Measurements from ENCODE around the gene CPVL.
"Not testable (repeated sequence)": the region's sequence is repeated elsewhere in the genome, so short reads cannot be mapped to it uniquely, and the experiment has no call there.

CPVL gene

DNA sequence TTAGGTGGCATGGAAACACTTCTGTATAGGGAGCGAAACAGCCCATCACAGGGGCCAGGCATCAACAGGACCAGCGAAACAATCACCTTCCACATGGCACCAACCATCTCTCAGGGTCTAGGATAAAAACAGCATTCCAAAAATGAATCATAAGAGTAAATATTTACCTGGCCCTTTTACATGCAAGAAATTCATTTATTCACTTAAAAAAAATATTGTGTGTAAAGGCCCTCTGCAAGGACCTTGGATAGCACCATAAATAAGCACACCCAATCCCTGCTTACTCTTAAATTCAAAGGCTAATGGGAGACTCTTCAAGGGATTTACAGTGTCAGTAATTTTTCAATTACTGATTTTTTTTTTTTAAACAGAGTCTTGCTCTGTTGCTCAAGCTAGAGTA is 25.4 kb downstream of the CPVL start:
- no peak for DNase-seq (ENCODE audit: low spot score in 2 of 2)
- Mint-ChIP-seq H3K27me3 (peaks cover 3% of the 10 kb centered on the region), H3K36me3 (no peaks in the 10 kb centered on the region), H3K4me3 (no peak overlapping the region), H3K4me1 (no peaks in the 10 kb centered on the region), H3K9me3 (no peaks in the 10 kb centered on the region), H3K27ac (no peak overlapping the region)
- ATAC-seq (ENCODE audit: low read depth): no peak

DNA sequence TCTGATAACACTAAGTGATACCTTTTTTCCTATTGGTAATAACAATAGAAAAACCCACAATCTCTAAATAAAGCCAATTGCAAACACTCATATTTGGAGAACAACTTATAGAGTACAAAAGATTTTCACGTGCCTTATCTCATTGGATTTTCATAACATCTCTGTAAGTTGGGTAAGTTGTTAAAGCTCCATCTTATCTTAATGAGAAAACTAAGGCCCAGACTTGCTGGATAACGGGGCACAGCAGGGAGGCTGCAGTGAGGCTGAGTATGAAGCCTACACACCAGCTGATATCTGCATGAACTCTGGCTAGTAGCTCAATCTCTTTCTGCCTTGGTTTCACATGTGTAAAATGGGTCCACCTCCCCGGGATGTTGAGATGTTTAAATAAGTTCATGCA is 26.8 kb downstream of the CPVL start:
- H3K4me3 Mint-ChIP-seq: no peak overlapping the region
- no peaks in the 10 kb centered on the region for H3K4me1 Mint-ChIP-seq
- no peak for ATAC-seq (ENCODE audit: low read depth)

DNA sequence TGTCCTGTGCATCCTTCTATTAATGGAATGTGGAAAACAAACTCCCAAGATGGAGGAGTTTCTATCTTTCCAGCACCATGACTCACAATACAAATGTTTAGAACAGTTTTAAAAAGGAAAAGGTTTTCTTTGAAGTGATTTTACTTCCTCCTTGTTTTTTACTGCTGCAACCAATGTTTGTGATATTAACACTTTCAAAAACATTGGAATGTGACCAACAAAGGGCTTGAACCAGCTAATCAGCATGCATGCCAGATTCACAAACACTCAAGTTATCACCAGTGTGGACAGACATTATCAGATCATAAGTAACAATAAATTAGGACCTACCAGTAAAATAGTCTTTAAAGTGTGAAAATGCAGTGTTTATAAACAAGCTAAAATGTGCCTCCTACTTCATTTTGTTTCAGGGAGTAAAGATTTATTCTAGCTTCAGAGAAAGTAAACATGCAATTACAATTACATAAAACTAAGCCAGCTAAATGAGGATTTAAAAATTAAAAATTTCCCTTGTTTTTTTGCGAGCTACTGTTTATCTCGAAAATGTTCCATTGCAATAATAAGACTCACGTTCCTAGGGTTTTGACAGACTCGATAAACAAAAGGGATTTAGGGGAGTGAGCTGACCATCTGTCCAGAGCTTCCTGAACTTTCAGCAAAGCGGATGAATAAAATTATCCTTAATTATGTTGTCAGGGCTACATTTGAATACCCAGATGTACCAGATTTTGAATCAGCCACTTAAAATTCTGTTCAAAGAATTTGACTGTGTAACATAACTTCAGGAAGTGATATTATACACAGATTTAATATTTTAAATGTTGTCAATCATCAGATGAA is 29.8 kb downstream of the CPVL start:
- H3K27me3 Mint-ChIP-seq: peaks cover 4% of the 10 kb centered on the region
- DNase-seq (ENCODE audit: low spot score in 2 of 2): no peak
- H3K4me1 Mint-ChIP-seq: peaks cover 6% of the 10 kb centered on the region
- H3K4me3 Mint-ChIP-seq: no peak overlapping the region
- no peak overlapping the region for H3K27ac Mint-ChIP-seq
- no peaks in the 10 kb centered on the region for H3K9me3 Mint-ChIP-seq
- no peak for ATAC-seq (ENCODE audit: low read depth)
- no peaks in the 10 kb centered on the region for H3K36me3 Mint-ChIP-seq

More for the DNA sequence above, 26.8 kb downstream of the CPVL start:
- no peaks in the 10 kb centered on the region for H3K36me3 Mint-ChIP-seq
- DNase-seq (ENCODE audit: low spot score in 2 of 2): no peak
- no peaks in the 10 kb centered on the region for H3K9me3 Mint-ChIP-seq
- no peak overlapping the region for H3K27ac Mint-ChIP-seq
- peaks cover 4% of the 10 kb centered on the region for H3K27me3 Mint-ChIP-seq

DNA sequence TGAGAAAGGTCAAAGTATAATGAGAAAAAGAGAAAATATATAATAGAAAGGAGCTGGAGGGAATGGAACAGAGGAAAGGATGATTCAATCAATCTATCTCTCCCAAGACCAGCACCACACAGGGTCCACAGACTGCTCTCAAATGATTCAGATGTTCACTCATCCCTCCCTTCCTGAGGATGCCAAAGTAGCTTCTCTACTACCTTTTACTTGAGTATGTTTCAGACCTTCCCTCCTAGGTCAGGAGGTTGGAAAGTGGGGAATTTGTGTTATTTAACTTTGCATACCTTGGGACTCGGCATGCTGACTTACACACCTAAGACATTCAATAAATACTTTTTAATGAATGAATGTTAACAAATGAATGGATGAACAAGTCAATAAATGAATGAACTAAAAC is 30.6 kb downstream of the CPVL start:
- H3K4me1 Mint-ChIP-seq: peaks cover 6% of the 10 kb centered on the region
- no peaks in the 10 kb centered on the region for H3K36me3 Mint-ChIP-seq
- H3K4me3 Mint-ChIP-seq: no peak overlapping the region
- ATAC-seq (ENCODE audit: low read depth) (no peak), DNase-seq (ENCODE audit: low spot score in 2 of 2) (no peak)
- H3K27ac Mint-ChIP-seq: no peak overlapping the region
- peaks cover 5% of the 10 kb centered on the region for H3K27me3 Mint-ChIP-seq
- H3K9me3 Mint-ChIP-seq: peaks cover under 1% of the 10 kb centered on the region

DNA sequence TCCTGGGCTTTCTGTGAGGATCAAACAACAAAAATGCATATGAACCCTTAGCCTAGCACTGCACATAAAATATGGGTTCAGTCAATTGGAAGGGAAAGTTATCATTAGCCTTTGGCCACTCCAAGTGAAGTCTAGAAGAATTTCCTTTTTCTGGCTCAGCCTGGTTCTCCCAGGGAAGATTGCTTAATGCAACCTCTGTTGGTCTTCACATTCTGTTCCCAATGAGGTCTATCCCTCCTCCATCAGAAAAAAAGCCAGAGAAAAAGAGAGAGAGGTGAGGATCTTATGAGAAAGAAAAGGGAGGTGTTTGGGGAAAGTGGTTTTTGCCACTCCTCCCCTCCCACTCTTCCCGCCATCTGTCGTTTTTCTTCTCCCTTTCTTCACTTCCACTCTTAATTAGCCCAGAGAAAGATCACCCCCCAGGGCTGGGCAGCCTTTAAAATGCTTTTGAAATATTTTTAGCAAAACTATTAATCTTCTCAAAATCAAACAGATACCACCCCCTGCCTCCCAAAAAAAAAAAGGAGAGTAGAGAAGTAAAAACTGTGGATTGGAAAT is 31.1 kb downstream of the CPVL start:
- Mint-ChIP-seq H3K4me1 (peaks cover 6% of the 10 kb centered on the region), H3K9me3 (peaks cover 3% of the 10 kb centered on the region), H3K27me3 (peaks cover 8% of the 10 kb centered on the region), H3K27ac (no peak overlapping the region), H3K36me3 (no peaks in the 10 kb centered on the region), H3K4me3 (no peak overlapping the region)
- ATAC-seq (ENCODE audit: low read depth) (no peak), DNase-seq (ENCODE audit: low spot score in 2 of 2) (no peak)

- not testable (repeated sequence) for H3K9me3 Mint-ChIP-seq; ATAC-seq (ENCODE audit: low read depth); H3K27ac Mint-ChIP-seq; H3K4me1 Mint-ChIP-seq; DNase-seq (ENCODE audit: low spot score in 2 of 2); H3K4me3 Mint-ChIP-seq; H3K36me3 Mint-ChIP-seq
- H3K27me3 Mint-ChIP-seq: peaks cover 12% of the 10 kb centered on the region
Measured at GRCh38 chr7:29114266-29114665, 32.1 kb downstream of the CPVL start.

DNA sequence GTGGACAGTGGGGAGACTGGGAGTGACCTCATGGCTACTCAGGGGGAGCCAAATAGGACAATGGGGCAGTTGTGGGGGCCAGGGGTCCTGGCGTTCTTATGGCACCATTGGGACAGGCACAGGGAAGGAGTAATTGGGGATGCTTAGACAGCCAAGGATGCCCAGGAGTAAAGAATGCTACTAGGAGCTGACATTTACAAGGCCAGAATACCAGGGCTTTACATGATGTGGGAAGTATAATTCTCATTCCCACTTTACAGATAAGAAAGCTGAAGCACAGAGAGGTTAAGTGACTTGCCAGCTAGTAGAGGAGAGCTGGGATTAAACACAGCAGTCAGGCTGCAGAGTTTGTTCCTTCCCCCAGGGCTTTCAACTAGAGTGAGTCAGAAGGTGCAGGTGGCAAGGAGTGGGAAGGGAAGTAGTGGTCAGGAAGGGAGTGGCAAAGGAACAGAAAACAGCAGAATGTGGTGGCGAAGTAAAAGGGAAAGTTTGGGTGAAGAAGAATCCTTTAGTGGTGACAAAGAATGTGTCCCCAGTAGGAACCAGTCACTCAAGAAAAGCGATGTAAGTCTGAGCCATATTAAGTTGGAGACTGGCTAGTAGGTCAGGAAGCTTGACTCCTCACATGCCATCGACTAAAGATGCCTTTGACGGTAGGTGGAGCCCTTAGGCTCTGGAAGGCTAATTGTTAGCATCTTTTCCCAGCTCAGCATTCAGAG is 32.8 kb downstream of the CPVL start:
- Mint-ChIP-seq H3K27ac (no peak overlapping the region), H3K9me3 (peaks cover 3% of the 10 kb centered on the region), H3K4me3 (no peak overlapping the region), H3K27me3 (peaks cover 11% of the 10 kb centered on the region), H3K4me1 (peaks cover 8% of the 10 kb centered on the region), H3K36me3 (no peaks in the 10 kb centered on the region)
- ATAC-seq (ENCODE audit: low read depth) (no peak), DNase-seq (ENCODE audit: low spot score in 2 of 2) (no peak)

DNA sequence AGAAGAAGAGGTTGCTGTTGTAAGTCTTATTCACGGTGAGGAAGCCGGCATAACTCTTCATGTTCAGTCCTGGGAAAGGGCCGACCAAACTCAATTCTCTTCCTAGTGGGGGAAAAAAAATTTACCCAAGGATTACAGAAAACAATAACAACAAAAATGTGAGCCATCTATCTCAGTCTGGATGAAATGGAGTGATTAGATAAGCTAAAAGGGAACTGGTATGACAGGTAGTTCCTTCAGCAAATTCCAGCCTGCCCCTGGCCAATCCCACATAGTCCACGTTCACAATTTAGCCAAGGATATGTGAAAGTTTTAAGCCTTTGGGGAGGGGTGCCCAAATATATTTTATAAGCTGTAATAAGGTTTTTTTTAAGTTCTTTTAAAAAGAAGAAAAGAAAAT is 33.6 kb downstream of the CPVL start:
- H3K4me3 Mint-ChIP-seq: no peak overlapping the region
- H3K9me3 Mint-ChIP-seq: peaks cover 3% of the 10 kb centered on the region
- H3K4me1 Mint-ChIP-seq: peaks cover 8% of the 10 kb centered on the region

GRCh38 chr7:29109899-29110298 is 36.4 kb downstream of the CPVL start:
- no peak overlapping the region for H3K4me3 Mint-ChIP-seq
- H3K27me3 Mint-ChIP-seq: peaks cover 14% of the 10 kb centered on the region
- no peak overlapping the region for H3K27ac Mint-ChIP-seq
- DNase-seq (ENCODE audit: low spot score in 2 of 2) (no peak), ATAC-seq (ENCODE audit: low read depth) (no peak)
- H3K9me3 Mint-ChIP-seq: peaks cover 3% of the 10 kb centered on the region
- H3K36me3 Mint-ChIP-seq: no peaks in the 10 kb centered on the region
- peaks cover 8% of the 10 kb centered on the region for H3K4me1 Mint-ChIP-seq

More for the DNA sequence above, 33.6 kb downstream of the CPVL start:
- DNase-seq (ENCODE audit: low spot score in 2 of 2) (no peak), ATAC-seq (ENCODE audit: low read depth) (no peak)
- no peak overlapping the region for H3K27ac Mint-ChIP-seq
- H3K27me3 Mint-ChIP-seq: peaks cover 13% of the 10 kb centered on the region
- H3K36me3 Mint-ChIP-seq: no peaks in the 10 kb centered on the region

- H3K4me3 Mint-ChIP-seq: no peak overlapping the region
- peaks cover 12% of the 10 kb centered on the region for H3K27me3 Mint-ChIP-seq
- peaks cover 3% of the 10 kb centered on the region for H3K9me3 Mint-ChIP-seq
- H3K27ac Mint-ChIP-seq: no peak overlapping the region
- H3K36me3 Mint-ChIP-seq: no peaks in the 10 kb centered on the region
- peaks cover 8% of the 10 kb centered on the region for H3K4me1 Mint-ChIP-seq
- ATAC-seq (ENCODE audit: low read depth) (no peak), DNase-seq (ENCODE audit: low spot score in 2 of 2) (no peak)
Measured at GRCh38 chr7:29109358-29109757, 37.0 kb downstream of the CPVL start.

DNA sequence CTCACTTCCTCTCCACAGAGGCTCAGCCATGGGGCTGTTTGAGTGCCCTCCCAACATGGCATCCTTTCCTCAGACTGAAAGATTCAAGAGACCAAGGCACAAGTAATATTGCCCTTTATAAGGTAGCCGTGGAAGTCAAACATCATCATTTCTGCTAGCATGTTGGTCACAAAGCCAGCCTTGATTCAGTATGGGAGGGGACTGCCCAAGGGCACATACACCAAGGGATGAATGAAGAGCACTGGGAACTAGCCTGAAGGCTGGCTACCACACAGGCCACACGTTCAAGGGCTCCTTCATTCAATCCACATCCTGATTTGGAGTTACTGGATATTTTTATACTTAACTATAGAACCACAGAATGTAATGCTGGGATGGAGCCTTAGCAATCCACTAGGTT is 39.3 kb downstream of the CPVL start:
- Mint-ChIP-seq H3K9me3 (peaks cover 3% of the 10 kb centered on the region), H3K27me3 (peaks cover 12% of the 10 kb centered on the region), H3K36me3 (no peaks in the 10 kb centered on the region), H3K4me1 (peaks cover 5% of the 10 kb centered on the region), H3K27ac (no peak overlapping the region), H3K4me3 (no peak overlapping the region)
- no peak for DNase-seq (ENCODE audit: low spot score in 2 of 2)
- no peak for ATAC-seq (ENCODE audit: low read depth)

DNA sequence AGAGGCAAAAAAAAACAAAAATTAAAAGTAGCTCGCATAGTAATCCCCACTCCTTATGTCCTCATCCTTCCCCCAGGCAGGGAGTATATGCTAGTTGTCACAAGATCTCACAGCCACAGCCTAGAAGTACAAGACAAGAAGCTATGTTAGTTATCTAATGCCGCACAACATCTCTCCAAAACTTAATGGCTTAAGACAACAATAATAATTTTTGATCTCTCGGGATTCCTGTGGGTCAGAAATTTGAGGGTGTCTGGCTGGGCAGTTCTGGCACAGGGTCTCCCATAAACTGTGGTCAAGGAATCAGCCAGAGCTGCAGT is 39.7 kb downstream of the CPVL start:
- Mint-ChIP-seq H3K9me3 (peaks cover 3% of the 10 kb centered on the region), H3K36me3 (no peaks in the 10 kb centered on the region), H3K27ac (no peak overlapping the region), H3K4me1 (peaks cover 5% of the 10 kb centered on the region), H3K27me3 (peaks cover 12% of the 10 kb centered on the region), H3K4me3 (no peak overlapping the region)
- DNase-seq (ENCODE audit: low spot score in 2 of 2) (no peak), ATAC-seq (ENCODE audit: low read depth) (no peak)

DNA sequence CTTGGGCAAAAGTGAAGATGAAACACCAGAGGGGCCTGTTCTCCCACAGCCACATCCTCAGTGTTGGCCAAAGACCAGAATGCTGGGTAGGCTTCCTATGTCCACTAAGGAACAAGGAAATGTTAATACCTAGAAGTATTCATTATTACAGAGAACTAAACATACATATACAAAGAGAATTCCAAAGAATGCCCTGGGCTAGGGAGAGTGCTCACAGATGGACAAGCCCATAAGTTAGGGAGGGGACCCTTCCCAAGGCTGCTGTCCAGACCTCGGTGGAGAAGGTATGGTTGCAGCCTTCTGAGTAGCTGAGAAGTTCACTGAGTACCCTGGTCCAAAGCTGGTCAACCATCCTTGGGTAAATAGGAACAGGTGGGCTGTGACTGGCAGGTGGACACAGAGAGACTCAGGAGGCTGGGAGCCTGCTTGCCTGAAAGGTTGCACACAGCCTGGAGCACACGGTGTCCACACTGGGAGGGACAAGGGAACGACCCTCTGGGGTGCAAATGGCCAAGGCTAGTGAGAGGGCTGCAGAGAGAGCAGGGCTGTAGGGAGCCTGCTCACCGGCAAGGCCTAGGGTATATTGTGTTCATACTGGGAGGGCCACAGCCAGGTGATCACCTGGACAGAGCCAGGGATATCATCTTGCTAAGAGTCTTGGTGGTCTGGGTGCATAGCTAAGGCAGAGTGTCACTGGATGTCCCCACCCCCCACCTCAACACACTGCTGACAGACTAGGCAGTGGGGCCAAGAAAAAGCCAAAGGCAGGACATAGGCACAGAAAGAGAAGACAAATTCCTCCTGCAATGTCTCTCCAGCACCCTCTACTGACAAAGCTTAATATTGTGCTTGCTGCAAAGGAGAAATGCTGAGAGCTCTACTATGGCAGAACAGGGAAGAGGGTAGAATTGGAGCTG is 40.3 kb downstream of the CPVL start:
- ATAC-seq (ENCODE audit: low read depth) (peak; percentile 46), DNase-seq (ENCODE audit: low spot score in 2 of 2) (no peak)
- Mint-ChIP-seq H3K9me3 (peaks cover 3% of the 10 kb centered on the region), H3K4me1 (peaks cover 5% of the 10 kb centered on the region), H3K27me3 (peaks cover 12% of the 10 kb centered on the region), H3K27ac (no peak overlapping the region), H3K4me3 (no peak overlapping the region), H3K36me3 (no peaks in the 10 kb centered on the region)

- Mint-ChIP-seq H3K27ac (no peak overlapping the region), H3K36me3 (no peaks in the 10 kb centered on the region), H3K4me3 (no peak overlapping the region), H3K4me1 (peaks cover 5% of the 10 kb centered on the region), H3K27me3 (peaks cover 9% of the 10 kb centered on the region), H3K9me3 (no peaks in the 10 kb centered on the region)
- ATAC-seq (ENCODE audit: low read depth) (no peak), DNase-seq (ENCODE audit: low spot score in 2 of 2) (no peak)
Measured at GRCh38 chr7:29105191-29105590, 41.1 kb downstream of the CPVL start.

Data from memory B cell (primary cell).